ENCODE measurements around the gene ZC3H10.

DNA sequence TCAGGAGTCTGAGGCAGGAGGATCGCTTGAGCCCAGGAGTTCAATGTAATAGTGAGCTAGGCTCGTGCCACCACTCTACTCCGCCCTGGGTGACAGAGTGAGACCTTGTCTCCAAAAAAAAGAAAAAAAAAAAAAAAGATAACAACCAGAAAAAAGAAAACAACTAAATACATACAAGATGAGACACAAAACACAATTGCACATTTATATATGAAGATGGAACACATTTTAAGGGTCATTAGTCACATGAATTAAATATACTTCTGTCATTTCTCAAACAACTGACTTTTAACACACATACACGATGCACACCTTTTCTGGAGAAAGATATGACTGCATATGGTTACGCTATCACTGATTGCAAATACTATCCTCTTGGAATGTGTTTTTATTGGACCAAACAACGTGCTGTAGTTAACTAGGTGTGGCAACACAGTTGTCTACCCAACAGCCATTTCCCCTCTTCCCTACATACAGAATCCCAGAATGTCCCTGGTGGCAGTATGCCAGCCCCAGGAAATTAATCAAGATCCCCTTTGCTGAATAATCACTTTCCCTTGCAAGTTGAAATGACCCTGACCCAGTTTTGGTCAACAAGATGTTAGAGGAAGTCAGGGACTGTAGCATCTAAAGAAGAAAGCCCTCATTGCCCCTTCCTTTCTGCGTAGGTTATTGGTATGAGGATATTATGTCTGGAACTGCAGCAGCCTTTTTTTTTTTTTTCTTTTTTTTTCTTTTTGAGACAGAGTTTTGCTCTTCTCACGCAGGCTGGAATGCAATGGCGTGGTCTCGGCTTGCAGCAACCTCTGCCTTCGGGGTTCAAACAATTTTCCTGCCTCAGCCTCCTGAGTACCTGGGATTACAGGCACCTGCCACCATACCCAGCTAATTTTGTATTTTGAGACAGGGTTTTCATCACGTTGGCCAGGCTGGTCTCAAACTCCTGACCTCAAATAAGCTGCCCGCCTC is 28.7 kb downstream of the ZC3H10 start:
- TF ChIP-seq POLR2A (IDR thresholded peaks at IDR 0.05; ENCODE audit: low read length) (no peak), GATA1 (IDR thresholded peaks at IDR 0.05; ENCODE audit: low read depth, low read length) (no peak)

Measured in erythroblast (primary cell).